HEK293 (cell line): ENCODE measurements around the gene GNPTG.
A peak's percentile ranks its signal among the peaks of the same experiment; 100 is the strongest.

ENCODE experiments used
- CTCF ChIA-PET: fragments of 350-600 bp; formaldehyde crosslinking; extraction: SDS; loops from one replicate; lab custom pipeline; 2021; ENCODE audit warnings: antibody characterized with exemption; lab: Yijun Ruan, JAX
- POLR2A ChIA-PET: fragments of 300-600 bp; formaldehyde crosslinking; extraction: SDS; loops from one replicate; lab custom pipeline; 2020; ENCODE audit warnings: antibody characterized with exemption, inconsistent platforms; lab: Yijun Ruan, JAX
- H3K27ac ChIP-seq: fragments of 200-500 bp; sonication (Bioruptor generic); 2 replicates; pipeline ENCODE4 v1.5.1; 2014; ENCODE audit warnings: low read depth, low read length, control low read depth, inconsistent platforms; ENCODE audit errors: extremely low read depth
- H3K36me3 ChIP-seq, 2 experiments: fragments of 200-500 bp in 1 of 2; sonication (Bioruptor generic) in 1 of 2; 1 replicate in 1 of 2; 2 replicates in 1 of 2; pipeline ENCODE4 v1.5.1; 2014 to 2017; ENCODE audit warnings: inconsistent platforms in 2 of 2, low read length in 2 of 2; ENCODE audit not compliant: control insufficient read depth in 2 of 2, insufficient read depth in 1 of 2
- H3K4me1 ChIP-seq: fragments of 200-500 bp; sonication (Bioruptor generic); 2 replicates; pipeline ENCODE4 v1.5.1; 2014; ENCODE audit warnings: mild to moderate bottlenecking, low read length, inconsistent platforms; ENCODE audit not compliant: control insufficient read depth, insufficient read depth
- H3K4me3 ChIP-seq: 2 replicates; pipeline ENCODE4 v1.5.1; 2011; ENCODE audit warnings: low read depth, mild to moderate bottlenecking, control low read depth, low read length, moderate library complexity
- H3K9me3 ChIP-seq: fragments of 200-500 bp; sonication (Bioruptor generic); 2 replicates; pipeline ENCODE4 v1.5.1; 2014; ENCODE audit warnings: low read depth, low read length, inconsistent platforms; ENCODE audit not compliant: control insufficient read depth, insufficient read depth
- CTCF ChIP-seq: fragments of 450-650 bp; formaldehyde crosslinking; IDR thresholded peaks from 2 replicates; pipeline ENCODE4 v1.5.1; 2016; ENCODE audit warnings: missing biosample characterization, missing genetic modification characterization
- GLIS1 ChIP-seq: fragments of 450-650 bp; formaldehyde crosslinking; IDR thresholded peaks from 2 replicates; pipeline ENCODE4 v1.5.1; 2016; ENCODE audit warnings: missing biosample characterization, missing genetic modification characterization
- HOXA7 ChIP-seq: sonication (generic); formaldehyde crosslinking; IDR thresholded peaks from 2 replicates; pipeline ENCODE4 v1.8.1; 2022; ENCODE audit warnings: missing genetic modification reagents, borderline replicate concordance
- HOXC10 ChIP-seq: sonication (generic); formaldehyde crosslinking; IDR thresholded peaks from 2 replicates; pipeline ENCODE4 v1.8.1; 2023; ENCODE audit warnings: mild to moderate bottlenecking, missing genetic modification reagents
- MEIS1 ChIP-seq: sonication (generic); formaldehyde crosslinking; IDR thresholded peaks from 2 replicates; pipeline ENCODE4 v1.8.1; 2022; ENCODE audit warnings: missing genetic modification reagents, mild to moderate bottlenecking, borderline replicate concordance
- PATZ1 ChIP-seq: fragments of 450-650 bp; formaldehyde crosslinking; IDR thresholded peaks from 2 replicates; pipeline ENCODE4 v1.5.1; 2016; ENCODE audit warnings: missing biosample characterization, missing genetic modification characterization
- PRDM1 ChIP-seq: fragments of 450-650 bp; formaldehyde crosslinking; IDR thresholded peaks from 2 replicates; pipeline ENCODE4; 2016; ENCODE audit warnings: missing biosample characterization, missing genetic modification characterization
- SCRT1 ChIP-seq: fragments of 450-650 bp; formaldehyde crosslinking; IDR thresholded peaks from 2 replicates; pipeline ENCODE4 v1.5.1; 2016; ENCODE audit warnings: missing biosample characterization, missing genetic modification characterization, borderline replicate concordance
- SP2 ChIP-seq: fragments of 450-650 bp; formaldehyde crosslinking; IDR thresholded peaks from 2 replicates; pipeline ENCODE4 v1.5.1; 2016; ENCODE audit warnings: missing biosample characterization, missing genetic modification characterization
- WT1 ChIP-seq: fragments of 450-650 bp; formaldehyde crosslinking; IDR thresholded peaks from 2 replicates; pipeline ENCODE4 v1.5.1; 2016; ENCODE audit warnings: missing biosample characterization, missing genetic modification characterization
- ZBTB1 ChIP-seq: fragments of 450-650 bp; formaldehyde crosslinking; IDR thresholded peaks from 2 replicates; pipeline ENCODE4 v1.5.1; 2016; ENCODE audit warnings: missing biosample characterization, missing genetic modification characterization
- ZBTB17 ChIP-seq: fragments of 450-650 bp; formaldehyde crosslinking; IDR thresholded peaks from 2 replicates; pipeline ENCODE4 v1.5.1; 2016; ENCODE audit warnings: missing biosample characterization, missing genetic modification characterization
- ZBTB21 ChIP-seq: fragments of 450-650 bp; formaldehyde crosslinking; IDR thresholded peaks from 2 replicates; pipeline ENCODE4 v1.5.1; 2017; ENCODE audit warnings: missing biosample characterization, missing genetic modification characterization
- ZFP37 ChIP-seq: fragments of 450-650 bp; formaldehyde crosslinking; IDR thresholded peaks from 2 replicates; pipeline ENCODE4 v1.5.1; 2016; ENCODE audit warnings: missing biosample characterization, missing genetic modification characterization
- ZFP41 ChIP-seq: fragments of 450-650 bp; formaldehyde crosslinking; IDR thresholded peaks from 2 replicates; pipeline ENCODE4 v1.5.1; 2016; ENCODE audit warnings: missing biosample characterization, missing genetic modification characterization, borderline replicate concordance
- ZIC2 ChIP-seq: fragments of 450-650 bp; formaldehyde crosslinking; IDR thresholded peaks from 2 replicates; pipeline ENCODE4 v1.5.1; 2016; ENCODE audit warnings: missing biosample characterization, missing genetic modification characterization
- ZNF146 ChIP-seq: fragments of 450-650 bp; formaldehyde crosslinking; IDR thresholded peaks from 2 replicates; pipeline ENCODE4 v1.5.1; 2016; ENCODE audit warnings: missing biosample characterization, missing genetic modification characterization
- ZNF335 ChIP-seq: fragments of 450-650 bp; formaldehyde crosslinking; conservative IDR thresholded peaks from 2 replicates; pipeline ENCODE4 v1.5.1; 2016; ENCODE audit warnings: missing biosample characterization, missing genetic modification characterization
- ZNF433 ChIP-seq: fragments of 450-650 bp; formaldehyde crosslinking; IDR thresholded peaks from 2 replicates; pipeline ENCODE4 v1.5.1; 2016; ENCODE audit warnings: missing biosample characterization, missing genetic modification characterization, low read depth
- ZNF558 ChIP-seq: fragments of 450-650 bp; formaldehyde crosslinking; IDR thresholded peaks from 2 replicates; pipeline ENCODE4 v1.5.1; 2016; ENCODE audit warnings: missing biosample characterization, missing genetic modification characterization
- ZNF560 ChIP-seq: fragments of 450-650 bp; formaldehyde crosslinking; IDR thresholded peaks from 2 replicates; pipeline ENCODE4 v1.5.1; 2017; ENCODE audit warnings: missing biosample characterization, missing genetic modification characterization, borderline replicate concordance
- ZNF621 ChIP-seq: fragments of 450-650 bp; formaldehyde crosslinking; IDR thresholded peaks from 2 replicates; pipeline ENCODE4 v1.5.1; 2017; ENCODE audit warnings: missing biosample characterization, missing genetic modification characterization
- ZNF623 ChIP-seq: fragments of 450-650 bp; formaldehyde crosslinking; IDR thresholded peaks from 2 replicates; pipeline ENCODE4 v1.5.1; 2016; ENCODE audit warnings: missing biosample characterization, missing genetic modification characterization
- ZNF664 ChIP-seq: fragments of 450-650 bp; formaldehyde crosslinking; IDR thresholded peaks from 2 replicates; pipeline ENCODE4 v1.5.1; 2016; ENCODE audit warnings: missing biosample characterization, missing genetic modification characterization
- ZNF837 ChIP-seq: fragments of 450-650 bp; formaldehyde crosslinking; IDR thresholded peaks from 2 replicates; pipeline ENCODE4 v1.5.1; 2016; ENCODE audit warnings: missing biosample characterization, missing genetic modification characterization
- TF ChIP-seq, protein P1 (sequence below): fragments of 450-650 bp; formaldehyde crosslinking; IDR thresholded peaks from 2 replicates; pipeline ENCODE4 v1.5.1; 2016; ENCODE audit warnings: missing biosample characterization, missing genetic modification characterization, borderline replicate concordance
- TF ChIP-seq, protein P2 (sequence below): fragments of 450-650 bp; formaldehyde crosslinking; IDR thresholded peaks from 2 replicates; pipeline ENCODE4 v1.5.0; 2017; ENCODE audit warnings: missing biosample characterization, missing genetic modification characterization, borderline replicate concordance

GNPTG gene

DNA sequence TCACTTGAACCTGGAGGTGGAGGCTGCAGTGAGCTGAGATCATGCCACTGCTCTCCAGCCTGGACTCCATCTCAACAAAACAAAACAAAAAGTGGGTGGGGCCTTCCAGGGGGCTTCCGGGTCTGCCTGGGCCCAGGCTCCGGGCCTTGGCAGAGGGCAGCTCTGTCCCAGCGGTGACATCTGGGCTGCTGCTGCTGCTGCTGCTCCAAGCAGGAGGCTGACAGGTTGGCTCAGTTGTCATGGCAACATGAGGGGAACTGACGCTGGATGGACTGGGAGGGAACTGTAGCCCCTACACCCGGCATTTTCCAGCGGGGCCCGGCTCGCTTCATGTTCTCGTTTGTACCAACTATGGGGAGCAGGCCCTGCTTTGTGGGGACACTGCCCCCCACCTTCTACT is 14.2 kb upstream of the GNPTG start:
- Histone ChIP-seq H3K36me3 (no peaks in the 10 kb centered on the region), H3K4me3 (no peak overlapping the region), H3K4me1 (peaks cover 5% of the 10 kb centered on the region; the same call in 1 of the 2 replicates), H3K27ac (no peak overlapping the region), H3K9me3 (no peaks in the 10 kb centered on the region)
- ChIA-PET CTCF (no interaction called here), POLR2A (interaction anchor here (1.4 kb wide), 1 partner anchor 21 kb away, joined by 3 read pairs; no protein-coding TSS in a partner anchor)
- no peak for TF ChIP-seq WT1 (tag by site-specific recombination)
- 0 out of 2 replicates have a peak, but pooled peaks have one; percentile 6 for TF ChIP-seq PATZ1 (tag by site-specific recombination)
- TF ChIP-seq ZBTB21: no peak
- no peak for TF ChIP-seq ZNF621
- no peak for TF ChIP-seq GLIS1 (tag by site-specific recombination)
- TF ChIP-seq SCRT1 (tag by site-specific recombination): no peak
- TF ChIP-seq, protein P1, sequence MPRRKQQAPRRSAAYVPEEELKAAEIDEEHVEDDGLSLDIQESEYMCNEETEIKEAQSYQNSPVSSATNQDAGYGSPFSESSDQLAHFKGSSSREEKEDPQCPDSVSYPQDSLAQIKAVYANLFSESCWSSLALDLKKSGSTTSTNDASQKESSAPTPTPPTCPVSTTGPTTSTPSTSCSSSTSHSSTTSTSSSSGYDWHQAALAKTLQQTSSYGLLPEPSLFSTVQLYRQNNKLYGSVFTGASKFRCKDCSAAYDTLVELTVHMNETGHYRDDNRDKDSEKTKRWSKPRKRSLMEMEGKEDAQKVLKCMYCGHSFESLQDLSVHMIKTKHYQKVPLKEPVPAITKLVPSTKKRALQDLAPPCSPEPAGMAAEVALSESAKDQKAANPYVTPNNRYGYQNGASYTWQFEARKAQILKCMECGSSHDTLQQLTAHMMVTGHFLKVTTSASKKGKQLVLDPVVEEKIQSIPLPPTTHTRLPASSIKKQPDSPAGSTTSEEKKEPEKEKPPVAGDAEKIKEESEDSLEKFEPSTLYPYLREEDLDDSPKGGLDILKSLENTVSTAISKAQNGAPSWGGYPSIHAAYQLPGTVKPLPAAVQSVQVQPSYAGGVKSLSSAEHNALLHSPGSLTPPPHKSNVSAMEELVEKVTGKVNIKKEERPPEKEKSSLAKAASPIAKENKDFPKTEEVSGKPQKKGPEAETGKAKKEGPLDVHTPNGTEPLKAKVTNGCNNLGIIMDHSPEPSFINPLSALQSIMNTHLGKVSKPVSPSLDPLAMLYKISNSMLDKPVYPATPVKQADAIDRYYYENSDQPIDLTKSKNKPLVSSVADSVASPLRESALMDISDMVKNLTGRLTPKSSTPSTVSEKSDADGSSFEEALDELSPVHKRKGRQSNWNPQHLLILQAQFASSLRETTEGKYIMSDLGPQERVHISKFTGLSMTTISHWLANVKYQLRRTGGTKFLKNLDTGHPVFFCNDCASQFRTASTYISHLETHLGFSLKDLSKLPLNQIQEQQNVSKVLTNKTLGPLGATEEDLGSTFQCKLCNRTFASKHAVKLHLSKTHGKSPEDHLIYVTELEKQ (tag by site-specific recombination): no peak
- no peak for TF ChIP-seq ZNF146 (tag by site-specific recombination)
- TF ChIP-seq ZFP37 (tag by site-specific recombination): no peak
- TF ChIP-seq SP2 (tag by site-specific recombination): peak; percentile 24; the same call in 1 of the 2 replicates
- TF ChIP-seq ZNF433 (tag by site-specific recombination): no peak
- TF ChIP-seq MEIS1 (CRISPR knock-in tag): no peak
- 0 out of 2 replicates have a peak, but pooled peaks have one; percentile 38 for TF ChIP-seq ZBTB17
- TF ChIP-seq ZNF664 (tag by site-specific recombination): peak; percentile 77
- TF ChIP-seq PRDM1 (tag by site-specific recombination): no peak
- TF ChIP-seq ZIC2: no peak
- no peak for TF ChIP-seq ZBTB1 (tag by site-specific recombination)
- TF ChIP-seq ZNF623: no peak

DNA sequence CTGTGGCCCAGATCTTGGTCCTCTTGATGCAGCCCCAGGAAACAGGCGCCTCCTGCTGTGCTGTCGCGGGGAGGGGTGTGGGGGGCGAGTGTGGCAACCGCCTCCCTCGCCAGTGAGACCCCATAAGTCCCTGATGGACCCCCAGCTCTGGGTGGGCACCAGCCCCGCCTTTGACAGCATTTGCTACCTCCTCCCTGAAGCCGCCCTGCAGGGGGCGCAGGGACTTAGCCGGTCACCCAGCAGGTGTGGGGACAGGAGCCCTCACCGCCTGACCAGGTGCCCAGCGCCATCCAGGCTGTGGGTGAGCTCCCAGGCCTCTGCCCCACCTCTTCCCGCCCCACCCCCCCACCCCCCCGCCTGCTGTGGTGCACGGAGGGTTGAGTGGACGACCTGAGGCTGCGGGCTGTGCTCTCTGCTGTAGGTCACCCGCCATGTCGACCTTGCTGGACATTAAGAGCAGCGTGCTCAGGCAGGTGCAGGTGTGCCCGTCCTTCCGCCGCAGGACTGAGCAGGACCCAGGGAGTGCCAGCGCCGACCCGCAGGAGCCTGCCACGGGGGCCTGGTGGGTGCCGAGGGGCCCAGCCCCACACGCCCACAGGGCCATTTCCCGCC is 13.5 kb upstream of the GNPTG start:
- Histone ChIP-seq H3K4me1 (peaks cover 6% of the 10 kb centered on the region; the same call in 1 of the 2 replicates), H3K4me3 (no peak overlapping the region), H3K9me3 (no peaks in the 10 kb centered on the region), H3K36me3 (no peaks in the 10 kb centered on the region), H3K27ac (no peak overlapping the region)
- ChIA-PET POLR2A (interaction anchor here (1.4 kb wide), 1 partner anchor 21 kb away, joined by 3 read pairs; no protein-coding TSS in a partner anchor), CTCF (interaction anchor here (0.6 kb wide), 1 partner anchor 18 kb away, joined by 3 read pairs; no protein-coding TSS in a partner anchor)
- TF ChIP-seq HOXA7 (CRISPR knock-in tag) (no peak), ZFP41 (tag by site-specific recombination) (no peak), ZNF837 (tag by site-specific recombination) (no peak), ZNF560 (tag by site-specific recombination) (no peak), CTCF (tag by site-specific recombination) (no peak), HOXC10 (CRISPR knock-in tag) (no peak), ZNF335 (no peak), ZNF558 (tag by site-specific recombination) (no peak)
- TF ChIP-seq, protein P2, sequence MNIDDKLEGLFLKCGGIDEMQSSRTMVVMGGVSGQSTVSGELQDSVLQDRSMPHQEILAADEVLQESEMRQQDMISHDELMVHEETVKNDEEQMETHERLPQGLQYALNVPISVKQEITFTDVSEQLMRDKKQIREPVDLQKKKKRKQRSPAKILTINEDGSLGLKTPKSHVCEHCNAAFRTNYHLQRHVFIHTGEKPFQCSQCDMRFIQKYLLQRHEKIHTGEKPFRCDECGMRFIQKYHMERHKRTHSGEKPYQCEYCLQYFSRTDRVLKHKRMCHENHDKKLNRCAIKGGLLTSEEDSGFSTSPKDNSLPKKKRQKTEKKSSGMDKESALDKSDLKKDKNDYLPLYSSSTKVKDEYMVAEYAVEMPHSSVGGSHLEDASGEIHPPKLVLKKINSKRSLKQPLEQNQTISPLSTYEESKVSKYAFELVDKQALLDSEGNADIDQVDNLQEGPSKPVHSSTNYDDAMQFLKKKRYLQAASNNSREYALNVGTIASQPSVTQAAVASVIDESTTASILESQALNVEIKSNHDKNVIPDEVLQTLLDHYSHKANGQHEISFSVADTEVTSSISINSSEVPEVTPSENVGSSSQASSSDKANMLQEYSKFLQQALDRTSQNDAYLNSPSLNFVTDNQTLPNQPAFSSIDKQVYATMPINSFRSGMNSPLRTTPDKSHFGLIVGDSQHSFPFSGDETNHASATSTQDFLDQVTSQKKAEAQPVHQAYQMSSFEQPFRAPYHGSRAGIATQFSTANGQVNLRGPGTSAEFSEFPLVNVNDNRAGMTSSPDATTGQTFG: no peak
